Activated naive CD4-positive, alpha-beta T cell treated with Interleukin-2 at 50 U/mL for 16 hours (primary cell): ENCODE data around the gene LTN1.
"Not testable (repeated sequence)": the region's sequence is repeated elsewhere in the genome, so short reads cannot be mapped to it uniquely, and the experiment has no call there.

Experiments used
- DNase-seq: peaks from one replicate; pipeline ENCODE4 v3.0.0-alpha.2; 2020

The LTN1 gene

GRCh38 chr21:28986677-28987076 lies 6.0 kb downstream of the LTN1 start:
- no peak for DNase-seq

GRCh38 chr21:28982637-28983036 lies 10.0 kb downstream of the LTN1 start:
- DNase-seq, result no peak

- no peak for DNase-seq
Observed at GRCh38 chr21:28979092-28979491, 13.6 kb downstream of the LTN1 start.

DNA sequence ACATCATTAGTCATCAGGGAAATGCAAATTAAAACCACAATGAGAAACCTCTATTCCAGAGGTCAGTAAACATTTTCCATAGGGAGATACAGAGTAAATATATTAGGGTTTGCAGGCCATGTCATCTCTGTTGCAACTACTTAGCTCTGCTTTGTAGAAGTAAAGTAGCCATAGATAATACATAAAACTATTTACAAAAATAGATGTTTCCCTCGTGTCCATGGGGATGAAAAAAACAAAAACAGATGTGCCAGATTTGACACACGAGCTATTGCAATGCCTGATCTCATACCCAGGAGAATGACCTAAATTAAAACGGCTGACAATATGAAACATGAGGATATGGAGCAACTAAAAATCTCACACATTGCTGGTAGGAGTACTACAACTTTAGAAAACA lies 17.3 kb downstream of the LTN1 start:
- no peak for DNase-seq

DNA sequence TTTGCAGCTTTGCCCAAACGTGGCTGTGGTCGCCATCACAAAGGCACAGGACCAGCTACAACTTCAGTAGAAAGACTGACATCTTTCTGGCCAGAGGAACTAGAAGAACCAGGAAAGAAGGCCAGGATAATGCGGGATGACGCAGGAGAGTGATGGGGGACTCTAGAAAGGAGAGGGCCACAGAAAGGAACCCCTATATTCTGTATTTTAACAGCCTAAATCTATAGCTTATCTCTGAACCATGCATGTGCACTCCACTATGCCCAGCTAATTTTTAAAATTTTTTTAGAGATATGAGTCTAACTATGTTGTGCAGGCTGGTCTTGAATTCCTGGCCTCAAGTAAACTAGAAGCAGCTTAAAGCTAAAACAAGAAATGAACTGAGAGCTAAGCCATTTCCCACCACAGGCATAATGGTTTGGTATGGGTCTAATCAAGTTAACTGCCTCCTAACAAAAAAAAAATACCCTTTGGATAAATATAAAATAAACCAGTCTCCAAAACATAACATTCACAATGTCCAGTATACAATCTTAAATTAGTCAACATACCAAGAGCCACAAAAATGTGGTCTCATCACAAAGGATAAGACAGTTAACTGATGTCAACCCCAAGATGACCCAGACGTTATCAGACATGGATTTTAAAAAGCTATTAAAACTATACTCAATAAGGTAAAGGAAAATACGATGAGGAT lies 18.0 kb downstream of the LTN1 start:
- DNase-seq, result no peak

GRCh38 chr21:28972398-28972797 lies 20.3 kb downstream of the LTN1 start:
- no peak for DNase-seq

- DNase-seq, result no peak
Observed at GRCh38 chr21:28971171-28971570, 21.5 kb downstream of the LTN1 start.

DNA sequence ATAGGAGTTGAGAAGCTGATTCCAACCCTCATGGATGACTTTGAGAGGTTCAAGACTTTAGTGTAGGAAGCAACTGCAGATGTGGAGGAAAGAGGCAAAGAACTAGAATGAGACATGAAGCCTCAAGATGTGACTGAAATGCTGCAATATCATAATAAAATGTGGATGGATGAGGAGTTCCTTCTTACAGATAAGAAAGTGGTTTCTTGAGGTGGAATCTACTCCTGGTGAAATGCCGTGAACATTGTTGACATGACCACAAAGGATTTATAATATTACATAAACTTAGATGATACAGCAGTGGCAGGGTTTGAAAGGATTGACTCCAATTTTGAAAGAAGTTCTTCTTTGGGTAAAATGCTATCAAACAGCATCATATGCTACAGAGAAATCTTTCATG lies 28.8 kb downstream of the LTN1 start:
- no peak for DNase-seq

- DNase-seq, result no peak
Observed at GRCh38 chr21:28962465-28962864, 30.2 kb downstream of the LTN1 start.

GRCh38 chr21:28961927-28962326 lies 30.8 kb downstream of the LTN1 start:
- no peak for DNase-seq

- DNase-seq, result no peak
Observed at GRCh38 chr21:28960245-28960644, 32.4 kb downstream of the LTN1 start.

DNA sequence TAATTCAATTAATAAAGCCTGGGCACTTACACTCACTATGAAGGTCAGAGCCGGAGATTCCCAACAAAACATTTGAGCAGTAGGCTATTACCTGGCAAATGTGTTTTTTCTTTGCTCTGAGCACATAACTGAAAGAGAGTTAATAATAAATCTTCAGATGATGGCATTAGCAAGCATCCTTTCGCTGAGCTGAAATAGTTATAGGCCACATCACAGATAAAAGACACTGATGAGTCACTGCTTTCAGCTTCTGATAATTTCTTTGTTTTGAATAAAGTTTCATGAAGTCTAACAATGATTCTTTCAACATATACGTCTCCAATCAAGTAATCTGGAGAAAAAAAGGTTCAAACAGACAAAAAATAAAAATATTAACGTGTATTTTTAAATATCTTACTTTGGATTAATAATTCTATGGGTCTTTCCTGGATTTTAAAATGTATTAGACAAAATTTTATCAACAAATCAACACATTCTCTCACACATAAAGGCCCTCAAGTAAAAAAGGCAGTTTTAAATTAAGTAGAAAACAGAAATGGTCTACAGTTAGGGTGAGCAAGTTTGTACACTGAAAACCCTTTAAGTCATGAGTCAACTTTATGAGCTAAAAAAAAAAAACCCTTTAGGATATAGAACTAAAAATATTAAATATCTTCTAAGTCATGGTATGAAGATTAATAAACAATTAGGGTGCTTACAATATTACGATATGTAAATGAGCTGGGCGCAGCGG lies 33.1 kb downstream of the LTN1 start:
- DNase-seq, result no peak

- no peak for DNase-seq
Observed at GRCh38 chr21:28953247-28953646, 39.4 kb downstream of the LTN1 start.

DNA sequence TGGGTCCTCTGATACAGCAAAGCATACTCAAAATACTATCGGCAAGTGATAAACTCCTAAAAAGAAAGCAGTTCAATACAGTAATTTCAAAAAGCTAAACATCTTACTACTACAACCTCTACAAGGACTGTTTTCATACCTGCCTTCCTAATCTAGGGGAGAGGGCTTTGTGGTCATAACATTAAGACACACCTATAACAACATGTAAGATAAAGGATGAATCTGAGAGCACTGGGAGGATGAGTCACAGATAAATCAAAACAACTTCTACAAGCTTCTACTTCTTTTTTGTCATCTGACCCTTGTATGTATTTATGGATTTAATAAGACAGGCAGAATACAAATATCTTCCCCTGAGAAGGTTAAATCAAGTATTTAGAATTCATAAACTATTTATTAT lies 40.0 kb downstream of the LTN1 start:
- DNase-seq, result no peak

GRCh38 chr21:28949318-28949717 lies 43.4 kb downstream of the LTN1 start:
- no peak for DNase-seq

DNA sequence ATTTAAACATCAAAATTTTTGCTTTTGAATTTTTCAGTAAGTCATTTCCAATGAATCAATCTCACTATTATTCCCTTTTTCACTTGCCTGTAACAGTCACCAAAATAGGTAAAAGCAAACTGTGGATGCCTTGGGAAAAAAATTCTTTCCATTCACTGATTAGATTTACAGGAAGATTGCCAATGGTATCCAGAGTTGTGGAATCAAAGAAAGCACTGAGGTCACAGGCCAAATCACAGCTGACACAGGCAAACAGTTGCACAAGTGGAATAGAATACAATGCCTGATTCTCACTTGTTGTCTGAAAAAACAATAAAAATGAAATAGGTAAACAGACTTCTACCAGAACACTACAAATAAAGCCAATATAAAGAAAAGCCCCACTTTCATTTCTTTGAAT lies 48.4 kb downstream of the LTN1 start:
- DNase-seq, result no peak

DNA sequence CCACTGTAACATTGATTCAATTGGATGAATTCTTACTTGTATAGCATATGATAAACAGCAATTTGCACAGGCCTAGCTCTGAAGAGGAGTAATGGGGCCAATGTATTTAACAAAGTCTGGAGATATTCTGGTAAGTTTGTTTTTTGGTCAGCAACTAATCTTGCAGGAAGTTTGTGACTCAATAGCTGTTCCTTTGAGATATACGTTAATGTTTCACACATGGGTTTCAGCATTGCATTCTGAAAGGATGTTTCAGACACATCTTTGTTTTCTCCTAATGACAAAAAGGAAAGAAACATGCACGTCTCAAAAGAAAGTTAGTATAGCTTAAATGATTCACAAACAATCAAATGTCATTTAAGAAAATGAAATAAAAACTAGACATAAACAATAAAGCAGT lies 49.0 kb downstream of the LTN1 start:
- no peak for DNase-seq

GRCh38 chr21:28938726-28939125 lies 54.0 kb downstream of the LTN1 start:
- no peak for DNase-seq

GRCh38 chr21:28937737-28938136 lies 54.9 kb downstream of the LTN1 start:
- no peak for DNase-seq

DNA sequence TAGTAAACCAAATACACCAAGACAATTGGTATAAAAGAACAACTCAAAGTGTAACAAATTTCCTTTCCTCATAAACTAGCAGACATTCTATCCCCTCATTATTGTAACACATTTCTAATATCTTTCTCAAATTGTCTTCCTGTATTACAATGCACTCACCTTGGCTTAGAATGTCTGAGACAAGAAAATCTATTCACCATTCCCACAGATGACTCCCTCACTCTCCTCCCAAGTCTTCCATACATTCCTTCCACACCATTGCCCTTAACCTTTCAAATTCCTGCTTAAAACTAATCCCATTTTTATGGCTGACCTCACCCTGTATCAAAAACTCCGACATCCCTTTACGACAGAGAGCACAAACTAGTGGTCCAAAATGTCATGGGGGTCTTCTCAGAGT lies 56.0 kb downstream of the LTN1 start:
- DNase-seq, result no peak

GRCh38 chr21:28936036-28936435 lies 56.6 kb downstream of the LTN1 start:
- DNase-seq, result no peak

GRCh38 chr21:28932717-28933116 lies 60.0 kb downstream of the LTN1 start:
- DNase-seq, result no peak

- DNase-seq, result not testable (repeated sequence)
Observed at GRCh38 chr21:28931708-28932372, 60.8 kb downstream of the LTN1 start.
